ENCODE data around the gene DSCAM. TPM values are rescaled to one million over a fixed set of nuclear protein-coding genes. Genes with fewer than 3 reads are reported as not detected.
A peak's percentile ranks its signal among the peaks of the same experiment; 100 is the strongest.

DSCAM gene
- total and polyA plus RNA-seq, 4 donors = 0.02 to 0.25 (median 0.09) TPM

DNA sequence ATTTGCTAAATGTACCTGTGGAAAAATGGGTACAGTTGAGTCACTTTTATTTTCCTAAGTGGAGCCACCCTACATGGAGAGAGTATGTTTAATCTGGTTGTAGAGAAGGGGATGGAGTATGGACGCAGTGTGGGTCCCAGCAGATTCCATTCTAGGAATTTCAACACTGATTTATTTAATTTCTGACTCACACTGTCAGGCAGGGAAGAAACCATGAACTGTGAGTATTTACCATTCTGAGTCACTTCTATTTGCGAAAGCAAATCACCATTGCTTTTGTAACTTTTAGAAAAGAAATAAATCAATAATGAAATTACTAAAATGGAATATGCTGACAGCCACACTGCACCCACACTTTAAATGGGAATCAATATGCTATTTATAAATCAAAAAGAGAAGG lies 339.0 kb downstream of the DSCAM start:
- H3K9me3 ChIP-seq (ENCODE audit: control insufficient read depth in 4 of 4, insufficient read depth in 3 of 4, low read length in 3 of 4) = no peaks in the 10 kb centered on the region
- no peaks in the 10 kb centered on the region for H3K4me1 ChIP-seq (ENCODE audit: control insufficient read depth in 5 of 5, insufficient read depth in 5 of 5, low read length in 5 of 5)
- H3K9ac ChIP-seq (ENCODE audit: insufficient read depth in 1 of 2, low read length in 2 of 2) = no peak overlapping the region
- no peak overlapping the region for H3K27ac ChIP-seq (ENCODE audit: low read depth in 1 of 2, low read length in 1 of 2)
- 74 to 88% methylated on average over 2 of the region's 2 CpGs for WGBS, 2 donors
- no peaks in the 10 kb centered on the region for H3K36me3 ChIP-seq (ENCODE audit: control insufficient read depth in 4 of 4, insufficient read depth in 4 of 4, low read length in 4 of 4)
- no peaks in the 10 kb centered on the region for H3K27me3 ChIP-seq (ENCODE audit: control insufficient read depth in 3 of 3, insufficient read depth in 3 of 3, low read length in 2 of 3)
- no peak overlapping the region for H3K4me3 ChIP-seq
- no peak for DNase-seq
- TF ChIP-seq, protein P1, sequence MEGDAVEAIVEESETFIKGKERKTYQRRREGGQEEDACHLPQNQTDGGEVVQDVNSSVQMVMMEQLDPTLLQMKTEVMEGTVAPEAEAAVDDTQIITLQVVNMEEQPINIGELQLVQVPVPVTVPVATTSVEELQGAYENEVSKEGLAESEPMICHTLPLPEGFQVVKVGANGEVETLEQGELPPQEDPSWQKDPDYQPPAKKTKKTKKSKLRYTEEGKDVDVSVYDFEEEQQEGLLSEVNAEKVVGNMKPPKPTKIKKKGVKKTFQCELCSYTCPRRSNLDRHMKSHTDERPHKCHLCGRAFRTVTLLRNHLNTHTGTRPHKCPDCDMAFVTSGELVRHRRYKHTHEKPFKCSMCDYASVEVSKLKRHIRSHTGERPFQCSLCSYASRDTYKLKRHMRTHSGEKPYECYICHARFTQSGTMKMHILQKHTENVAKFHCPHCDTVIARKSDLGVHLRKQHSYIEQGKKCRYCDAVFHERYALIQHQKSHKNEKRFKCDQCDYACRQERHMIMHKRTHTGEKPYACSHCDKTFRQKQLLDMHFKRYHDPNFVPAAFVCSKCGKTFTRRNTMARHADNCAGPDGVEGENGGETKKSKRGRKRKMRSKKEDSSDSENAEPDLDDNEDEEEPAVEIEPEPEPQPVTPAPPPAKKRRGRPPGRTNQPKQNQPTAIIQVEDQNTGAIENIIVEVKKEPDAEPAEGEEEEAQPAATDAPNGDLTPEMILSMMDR (IDR thresholded peaks at IDR 0.05; ENCODE audit: control extremely low read depth, extremely low read depth) = no peak
- ATAC-seq (ENCODE audit: insufficient read depth, low FRiP score) = peak; percentile 77

DNA sequence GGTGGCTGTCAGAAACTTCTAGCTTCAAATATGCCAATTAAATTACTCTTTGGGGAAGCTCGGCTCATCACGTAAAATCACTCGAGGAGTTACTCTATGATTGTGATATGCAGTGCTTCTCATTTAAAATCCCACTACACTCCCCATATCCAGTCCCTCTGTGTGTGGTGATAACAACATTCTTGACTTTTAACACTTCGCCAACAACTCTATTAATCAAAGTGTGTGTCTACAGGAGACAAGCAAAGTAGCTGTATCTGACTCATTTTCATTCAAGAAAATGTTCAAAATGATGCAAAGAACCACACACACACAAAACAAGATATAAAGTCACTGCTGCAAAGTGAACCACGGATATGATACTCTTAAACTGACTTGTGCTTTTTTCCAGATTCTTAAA lies 341.3 kb downstream of the DSCAM start:
- H3K27ac ChIP-seq (ENCODE audit: low read depth in 1 of 2, low read length in 1 of 2) = no peak overlapping the region
- DNase-seq = no peak
- no peak for ATAC-seq (ENCODE audit: insufficient read depth, low FRiP score)
- H3K4me3 ChIP-seq = no peak overlapping the region
- H3K9ac ChIP-seq (ENCODE audit: insufficient read depth in 1 of 2, low read length in 2 of 2) = no peak overlapping the region
- H3K4me1 ChIP-seq (ENCODE audit: control insufficient read depth in 5 of 5, insufficient read depth in 5 of 5, low read length in 5 of 5) = no peaks in the 10 kb centered on the region
- H3K27me3 ChIP-seq (ENCODE audit: control insufficient read depth in 3 of 3, insufficient read depth in 3 of 3, low read length in 2 of 3) = no peaks in the 10 kb centered on the region
- H3K9me3 ChIP-seq (ENCODE audit: control insufficient read depth in 4 of 4, insufficient read depth in 3 of 4, low read length in 3 of 4) = no peaks in the 10 kb centered on the region
- no peaks in the 10 kb centered on the region for H3K36me3 ChIP-seq (ENCODE audit: control insufficient read depth in 4 of 4, insufficient read depth in 4 of 4, low read length in 4 of 4)
- WGBS, 2 donors = 64 to 83% methylated on average over 5 of the region's 5 CpGs
- TF ChIP-seq, protein P1 (IDR thresholded peaks at IDR 0.05; ENCODE audit: control extremely low read depth, extremely low read depth) = no peak

DNA sequence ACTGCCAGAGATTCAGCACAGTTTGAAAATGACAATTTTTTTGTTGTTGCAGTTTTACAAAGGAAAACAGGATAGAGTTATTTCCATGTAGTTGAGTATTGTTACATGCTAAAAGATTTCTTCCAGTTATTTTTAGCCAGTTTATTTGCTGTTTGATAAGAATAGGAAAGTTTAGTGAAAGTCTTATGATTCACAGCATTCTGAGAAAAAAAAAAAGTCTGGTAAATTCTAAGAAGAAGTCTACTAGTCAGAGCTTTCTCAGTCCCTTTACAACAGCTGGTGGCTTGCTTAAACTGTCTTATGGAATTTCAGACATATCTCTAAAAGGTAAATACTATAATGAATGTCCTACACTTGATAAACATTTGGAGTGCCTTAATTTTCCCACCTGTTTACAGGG lies 341.7 kb downstream of the DSCAM start:
- Histone ChIP-seq H3K9ac (ENCODE audit: insufficient read depth in 1 of 2, low read length in 2 of 2) (no peak overlapping the region), H3K36me3 (ENCODE audit: control insufficient read depth in 4 of 4, insufficient read depth in 4 of 4, low read length in 4 of 4) (no peaks in the 10 kb centered on the region), H3K4me3 (no peak overlapping the region), H3K27ac (ENCODE audit: low read depth in 1 of 2, low read length in 1 of 2) (no peak overlapping the region), H3K4me1 (ENCODE audit: control insufficient read depth in 5 of 5, insufficient read depth in 5 of 5, low read length in 5 of 5) (no peaks in the 10 kb centered on the region), H3K9me3 (ENCODE audit: control insufficient read depth in 4 of 4, insufficient read depth in 3 of 4, low read length in 3 of 4) (no peaks in the 10 kb centered on the region), H3K27me3 (ENCODE audit: control insufficient read depth in 3 of 3, insufficient read depth in 3 of 3, low read length in 2 of 3) (no peaks in the 10 kb centered on the region)
- no peak for DNase-seq
- TF ChIP-seq, protein P1 (IDR thresholded peaks at IDR 0.05; ENCODE audit: control extremely low read depth, extremely low read depth) = no peak
- ATAC-seq (ENCODE audit: insufficient read depth, low FRiP score) = no peak

GRCh38 chr21:40504825-40505224 lies 342.1 kb downstream of the DSCAM start:
- DNase-seq = no peak
- WGBS, 2 donors = 82 to 94% methylated on average over 1 of the region's 1 CpG
- H3K4me3 ChIP-seq = no peak overlapping the region
- H3K27ac ChIP-seq (ENCODE audit: low read depth in 1 of 2, low read length in 1 of 2) = no peak overlapping the region
- H3K9ac ChIP-seq (ENCODE audit: insufficient read depth in 1 of 2, low read length in 2 of 2) = no peak overlapping the region
- TF ChIP-seq, protein P1 (IDR thresholded peaks at IDR 0.05; ENCODE audit: control extremely low read depth, extremely low read depth) = no peak
- H3K9me3 ChIP-seq (ENCODE audit: control insufficient read depth in 4 of 4, insufficient read depth in 3 of 4, low read length in 3 of 4) = no peaks in the 10 kb centered on the region
- no peaks in the 10 kb centered on the region for H3K36me3 ChIP-seq (ENCODE audit: control insufficient read depth in 4 of 4, insufficient read depth in 4 of 4, low read length in 4 of 4)
- no peaks in the 10 kb centered on the region for H3K27me3 ChIP-seq (ENCODE audit: control insufficient read depth in 3 of 3, insufficient read depth in 3 of 3, low read length in 2 of 3)
- no peak for ATAC-seq (ENCODE audit: insufficient read depth, low FRiP score)
- H3K4me1 ChIP-seq (ENCODE audit: control insufficient read depth in 5 of 5, insufficient read depth in 5 of 5, low read length in 5 of 5) = no peaks in the 10 kb centered on the region

All from lung (tissue), 12 donors.